ENCODE data around the gene MT4.

DNA sequence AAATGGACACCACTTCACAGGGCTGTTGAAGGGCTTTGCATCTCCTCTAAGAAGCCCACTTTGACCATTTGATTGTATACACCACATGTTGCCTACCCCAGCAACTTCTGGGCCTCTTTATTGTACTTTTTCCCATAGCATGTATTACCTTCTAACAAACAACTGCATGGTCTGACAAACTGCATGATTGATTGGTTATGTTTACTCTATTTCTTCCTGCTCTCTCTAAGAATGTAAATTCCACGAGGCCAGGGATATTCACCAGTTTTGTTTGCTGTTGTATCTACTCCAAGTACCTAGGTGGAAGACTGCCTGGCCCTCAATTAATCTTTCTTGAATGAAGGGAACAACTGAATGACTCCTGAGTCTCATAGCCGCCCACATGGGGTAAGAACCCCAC lies 22.8 kb upstream of the MT4 start:
- TF ChIP-seq, protein P1, sequence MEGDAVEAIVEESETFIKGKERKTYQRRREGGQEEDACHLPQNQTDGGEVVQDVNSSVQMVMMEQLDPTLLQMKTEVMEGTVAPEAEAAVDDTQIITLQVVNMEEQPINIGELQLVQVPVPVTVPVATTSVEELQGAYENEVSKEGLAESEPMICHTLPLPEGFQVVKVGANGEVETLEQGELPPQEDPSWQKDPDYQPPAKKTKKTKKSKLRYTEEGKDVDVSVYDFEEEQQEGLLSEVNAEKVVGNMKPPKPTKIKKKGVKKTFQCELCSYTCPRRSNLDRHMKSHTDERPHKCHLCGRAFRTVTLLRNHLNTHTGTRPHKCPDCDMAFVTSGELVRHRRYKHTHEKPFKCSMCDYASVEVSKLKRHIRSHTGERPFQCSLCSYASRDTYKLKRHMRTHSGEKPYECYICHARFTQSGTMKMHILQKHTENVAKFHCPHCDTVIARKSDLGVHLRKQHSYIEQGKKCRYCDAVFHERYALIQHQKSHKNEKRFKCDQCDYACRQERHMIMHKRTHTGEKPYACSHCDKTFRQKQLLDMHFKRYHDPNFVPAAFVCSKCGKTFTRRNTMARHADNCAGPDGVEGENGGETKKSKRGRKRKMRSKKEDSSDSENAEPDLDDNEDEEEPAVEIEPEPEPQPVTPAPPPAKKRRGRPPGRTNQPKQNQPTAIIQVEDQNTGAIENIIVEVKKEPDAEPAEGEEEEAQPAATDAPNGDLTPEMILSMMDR (IDR thresholded peaks at IDR 0.05) = no peak
- TF ChIP-seq TCF7 (CRISPR knock-in tag; IDR thresholded peaks at IDR 0.05; ENCODE audit: low read depth) (no peak), RORB (CRISPR knock-in tag; IDR thresholded peaks at IDR 0.05) (no peak), SP1 (CRISPR knock-in tag; conservative IDR thresholded peaks at IDR 0.05) (no peak), FOXJ3 (CRISPR knock-in tag; IDR thresholded peaks at IDR 0.05; ENCODE audit: borderline replicate concordance) (no peak), IRF2 (CRISPR knock-in tag; IDR thresholded peaks at IDR 0.05; ENCODE audit: borderline replicate concordance, low read depth) (no peak), RELA (CRISPR knock-in tag; IDR thresholded peaks at IDR 0.05; ENCODE audit: borderline replicate concordance) (no peak), TEAD4 (CRISPR knock-in tag; IDR thresholded peaks at IDR 0.05) (no peak), TP53 (CRISPR knock-in tag; IDR thresholded peaks at IDR 0.05) (no peak)
- TF ChIP-seq, protein P2, sequence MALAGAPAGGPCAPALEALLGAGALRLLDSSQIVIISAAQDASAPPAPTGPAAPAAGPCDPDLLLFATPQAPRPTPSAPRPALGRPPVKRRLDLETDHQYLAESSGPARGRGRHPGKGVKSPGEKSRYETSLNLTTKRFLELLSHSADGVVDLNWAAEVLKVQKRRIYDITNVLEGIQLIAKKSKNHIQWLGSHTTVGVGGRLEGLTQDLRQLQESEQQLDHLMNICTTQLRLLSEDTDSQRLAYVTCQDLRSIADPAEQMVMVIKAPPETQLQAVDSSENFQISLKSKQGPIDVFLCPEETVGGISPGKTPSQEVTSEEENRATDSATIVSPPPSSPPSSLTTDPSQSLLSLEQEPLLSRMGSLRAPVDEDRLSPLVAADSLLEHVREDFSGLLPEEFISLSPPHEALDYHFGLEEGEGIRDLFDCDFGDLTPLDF (CRISPR knock-in tag; IDR thresholded peaks at IDR 0.05) = no peak
- TF ChIP-seq, protein P3, sequence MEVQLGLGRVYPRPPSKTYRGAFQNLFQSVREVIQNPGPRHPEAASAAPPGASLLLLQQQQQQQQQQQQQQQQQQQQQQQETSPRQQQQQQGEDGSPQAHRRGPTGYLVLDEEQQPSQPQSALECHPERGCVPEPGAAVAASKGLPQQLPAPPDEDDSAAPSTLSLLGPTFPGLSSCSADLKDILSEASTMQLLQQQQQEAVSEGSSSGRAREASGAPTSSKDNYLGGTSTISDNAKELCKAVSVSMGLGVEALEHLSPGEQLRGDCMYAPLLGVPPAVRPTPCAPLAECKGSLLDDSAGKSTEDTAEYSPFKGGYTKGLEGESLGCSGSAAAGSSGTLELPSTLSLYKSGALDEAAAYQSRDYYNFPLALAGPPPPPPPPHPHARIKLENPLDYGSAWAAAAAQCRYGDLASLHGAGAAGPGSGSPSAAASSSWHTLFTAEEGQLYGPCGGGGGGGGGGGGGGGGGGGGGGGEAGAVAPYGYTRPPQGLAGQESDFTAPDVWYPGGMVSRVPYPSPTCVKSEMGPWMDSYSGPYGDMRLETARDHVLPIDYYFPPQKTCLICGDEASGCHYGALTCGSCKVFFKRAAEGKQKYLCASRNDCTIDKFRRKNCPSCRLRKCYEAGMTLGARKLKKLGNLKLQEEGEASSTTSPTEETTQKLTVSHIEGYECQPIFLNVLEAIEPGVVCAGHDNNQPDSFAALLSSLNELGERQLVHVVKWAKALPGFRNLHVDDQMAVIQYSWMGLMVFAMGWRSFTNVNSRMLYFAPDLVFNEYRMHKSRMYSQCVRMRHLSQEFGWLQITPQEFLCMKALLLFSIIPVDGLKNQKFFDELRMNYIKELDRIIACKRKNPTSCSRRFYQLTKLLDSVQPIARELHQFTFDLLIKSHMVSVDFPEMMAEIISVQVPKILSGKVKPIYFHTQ (CRISPR knock-in tag; IDR thresholded peaks at IDR 0.05) = no peak
- TF ChIP-seq, protein P4, sequence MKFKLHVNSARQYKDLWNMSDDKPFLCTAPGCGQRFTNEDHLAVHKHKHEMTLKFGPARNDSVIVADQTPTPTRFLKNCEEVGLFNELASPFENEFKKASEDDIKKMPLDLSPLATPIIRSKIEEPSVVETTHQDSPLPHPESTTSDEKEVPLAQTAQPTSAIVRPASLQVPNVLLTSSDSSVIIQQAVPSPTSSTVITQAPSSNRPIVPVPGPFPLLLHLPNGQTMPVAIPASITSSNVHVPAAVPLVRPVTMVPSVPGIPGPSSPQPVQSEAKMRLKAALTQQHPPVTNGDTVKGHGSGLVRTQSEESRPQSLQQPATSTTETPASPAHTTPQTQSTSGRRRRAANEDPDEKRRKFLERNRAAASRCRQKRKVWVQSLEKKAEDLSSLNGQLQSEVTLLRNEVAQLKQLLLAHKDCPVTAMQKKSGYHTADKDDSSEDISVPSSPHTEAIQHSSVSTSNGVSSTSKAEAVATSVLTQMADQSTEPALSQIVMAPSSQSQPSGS (CRISPR knock-in tag; IDR thresholded peaks at IDR 0.05; ENCODE audit: borderline replicate concordance, low read depth) = no peak
- TF ChIP-seq, protein P5, sequence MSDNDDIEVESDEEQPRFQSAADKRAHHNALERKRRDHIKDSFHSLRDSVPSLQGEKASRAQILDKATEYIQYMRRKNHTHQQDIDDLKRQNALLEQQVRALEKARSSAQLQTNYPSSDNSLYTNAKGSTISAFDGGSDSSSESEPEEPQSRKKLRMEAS (CRISPR knock-in tag; IDR thresholded peaks at IDR 0.05) = no peak

Data from WTC11 (cell line).